HepG2 (cell line): ENCODE measurements around the gene VAV2. TPM values are rescaled to one million over a fixed set of nuclear protein-coding genes. Genes with fewer than 3 reads are reported as not detected.

ENCODE experiments used
- CENPT ChIP-seq: sonication (generic); formaldehyde crosslinking; IDR thresholded peaks from 2 replicates; pipeline ENCODE4 v1.8.0; 2022; ENCODE audit warnings: low read depth, mild to moderate bottlenecking, moderate library complexity, missing genetic modification reagents
- CSRNP2 ChIP-seq: sonication (generic); formaldehyde crosslinking; conservative IDR thresholded peaks from 2 replicates; pipeline ENCODE4 v1.8.0; 2022; ENCODE audit warnings: low read depth, missing genetic modification reagents
- ELF1 ChIP-seq: sonication (generic); formaldehyde crosslinking; IDR thresholded peaks from 2 replicates; pipeline ENCODE4 v1.4.0; 2020; ENCODE audit warnings: missing genetic modification reagents
- EZH2 ChIP-seq: conservative IDR thresholded peaks from 2 replicates; pipeline ENCODE4 v1.6.1; 2012; ENCODE audit warnings: mild to moderate bottlenecking, low read depth, low read length, moderate library complexity
- FOXO1 ChIP-seq: sonication (generic); formaldehyde crosslinking; IDR thresholded peaks from 2 replicates; pipeline ENCODE4 v1.4.0; 2020; ENCODE audit warnings: missing genetic modification reagents
- HES4 ChIP-seq: sonication (generic); formaldehyde crosslinking; IDR thresholded peaks from 2 replicates; pipeline ENCODE4 v1.9.0; 2021; ENCODE audit warnings: mild to moderate bottlenecking, missing genetic modification reagents, borderline replicate concordance
- HOMEZ ChIP-seq: IDR thresholded peaks from 2 replicates; pipeline ENCODE4 v1.6.1; 2016; ENCODE audit warnings: low read depth
- MBD4 ChIP-seq: IDR thresholded peaks from 2 replicates; pipeline ENCODE4 v1.6.1; 2012; ENCODE audit warnings: low read length, inconsistent platforms, borderline replicate concordance
- NAIF1 ChIP-seq: sonication (generic); formaldehyde crosslinking; IDR thresholded peaks from 2 replicates; pipeline ENCODE4 v1.5.0; 2020; ENCODE audit warnings: mild to moderate bottlenecking, missing genetic modification reagents, borderline replicate concordance
- NR2C2 ChIP-seq: sonication (generic); formaldehyde crosslinking; IDR thresholded peaks from 2 replicates; pipeline ENCODE4 v1.4.0; 2020; ENCODE audit warnings: missing genetic modification reagents, mild to moderate bottlenecking, moderate library complexity, borderline replicate concordance
- PHF5A ChIP-seq: IDR thresholded peaks from one replicate; pipeline ENCODE4 v1.6.1; 2018; ENCODE audit warnings: low read depth, missing genetic modification reagents; ENCODE audit not compliant: unreplicated experiment
- PRMT3 ChIP-seq: sonication (generic); formaldehyde crosslinking; IDR thresholded peaks from 2 replicates; pipeline ENCODE4 v1.8.1; 2022; ENCODE audit warnings: low read depth, mild to moderate bottlenecking, moderate library complexity, missing genetic modification reagents, borderline replicate concordance
- SIX1 ChIP-seq: sonication (generic); formaldehyde crosslinking; IDR thresholded peaks from 2 replicates; pipeline ENCODE4 v1.4.0; 2020; ENCODE audit warnings: missing genetic modification reagents, borderline replicate concordance
- SMARCC2 ChIP-seq: fragments of 450-650 bp; IDR thresholded peaks from 2 replicates; pipeline ENCODE4 v1.6.1; 2017; ENCODE audit warnings: antibody characterized with exemption, mild to moderate bottlenecking
- SMC3 ChIP-seq: IDR thresholded peaks from 2 replicates; pipeline ENCODE4 v1.6.1; 2011; ENCODE audit warnings: low read length, improper control_type of control experiment
- ZNF12 ChIP-seq: sonication (generic); formaldehyde crosslinking; IDR thresholded peaks from 2 replicates; pipeline ENCODE4 v1.5.0; 2020; ENCODE audit warnings: missing genetic modification reagents
- ZNF260 ChIP-seq: sonication (generic); formaldehyde crosslinking; IDR thresholded peaks from 2 replicates; pipeline ENCODE4 v1.4.0; 2020; ENCODE audit warnings: missing genetic modification reagents, low read depth, mild to moderate bottlenecking, borderline replicate concordance
- ZNF329 ChIP-seq: sonication (generic); formaldehyde crosslinking; IDR thresholded peaks from 2 replicates; pipeline ENCODE4 v1.9.0; 2021; ENCODE audit warnings: low read depth, mild to moderate bottlenecking, missing genetic modification reagents
- ZNF557 ChIP-seq: sonication (generic); formaldehyde crosslinking; IDR thresholded peaks from 2 replicates; pipeline ENCODE4 v1.4.0; 2020; ENCODE audit warnings: missing genetic modification reagents
- ZNF558 ChIP-seq: sonication (generic); formaldehyde crosslinking; IDR thresholded peaks from 2 replicates; pipeline ENCODE4 v1.9.0; 2022; ENCODE audit warnings: mild to moderate bottlenecking, missing genetic modification reagents, borderline replicate concordance
- ZNF800 ChIP-seq: sonication (generic); formaldehyde crosslinking; IDR thresholded peaks from 2 replicates; pipeline ENCODE4 v1.4.0; 2020; ENCODE audit warnings: missing genetic modification reagents
- ZNF878 ChIP-seq: sonication (generic); formaldehyde crosslinking; IDR thresholded peaks from 2 replicates; pipeline ENCODE4 v1.8.1; 2023; ENCODE audit warnings: mild to moderate bottlenecking, missing genetic modification reagents, moderate library complexity
- polyA plus RNA-seq, 8 experiments: library from polyadenylated mRNA; depleted of rRNA in 3 of 8; stranded (reverse) in 7 of 8; unstranded in 1 of 8; fragments of >200 nt; fragmentation: Illumina TruSeq in 4 of 8; extraction: Trizol in 4 of 8; gene quantifications; 2 replicates each; pipeline versions ENCODE4 v1.2.1 to v1.2.3, GENCODE V29; 2011 to 2016; ENCODE audit warnings: low read depth in 4 of 8, missing spikeins in 1 of 8, mixed read lengths in 1 of 8; ENCODE audit not compliant: insufficient read depth in 1 of 8
- total RNA-seq, 5 experiments: library from RNA; depleted of rRNA; stranded (reverse); fragments of >200 nt; fragmentation: Illumina TruSeq; extraction: Trizol; gene quantifications; 2 replicates each; pipeline ENCODE4 v1.2.3, GENCODE V29; 2016; ENCODE audit warnings: low read depth in 1 of 5
- TF ChIP-seq, protein P1 (sequence below): sonication (generic); formaldehyde crosslinking; IDR thresholded peaks from 2 replicates; pipeline ENCODE4 v1.9.0; 2021; ENCODE audit warnings: missing genetic modification reagents, borderline replicate concordance

VAV2 gene
- total and polyA plus RNA-seq, 2 of the 13 experiments (the other 11 are each of a cell fraction or from before 2014, with no cell fraction given), result 22.5 to 22.9 TPM

GRCh38 chr9:133994353-133995011 is 2.4 kb upstream of the VAV2 start (continued):
- TF ChIP-seq EZH2 (no peak), HOMEZ (no peak), SMC3 (peak; percentile 60), ZNF878 (CRISPR knock-in tag) (no peak), ZNF260 (CRISPR knock-in tag) (no peak), MBD4 (no peak), ZNF557 (CRISPR knock-in tag) (no peak), FOXO1 (CRISPR knock-in tag) (0 out of 2 replicates have a peak, but pooled peaks have one; percentile 49), NAIF1 (CRISPR knock-in tag) (no peak), NR2C2 (CRISPR knock-in tag) (no peak), ZNF558 (CRISPR knock-in tag) (0 out of 2 replicates have a peak, but pooled peaks have one; percentile 61), CENPT (CRISPR knock-in tag) (no peak; the same call in 1 of the 2 replicates), SMARCC2 (no peak), PRMT3 (CRISPR knock-in tag) (no peak), PHF5A (CRISPR knock-in tag) (no peak), HES4 (CRISPR knock-in tag) (no peak), SIX1 (CRISPR knock-in tag) (no peak), ZNF800 (no peak), ZNF12 (CRISPR knock-in tag) (no peak), ZNF329 (CRISPR knock-in tag) (no peak), ELF1 (CRISPR knock-in tag) (0 out of 2 replicates have a peak, but pooled peaks have one; percentile 14), CSRNP2 (CRISPR knock-in tag) (no peak)
- TF ChIP-seq, protein P1, sequence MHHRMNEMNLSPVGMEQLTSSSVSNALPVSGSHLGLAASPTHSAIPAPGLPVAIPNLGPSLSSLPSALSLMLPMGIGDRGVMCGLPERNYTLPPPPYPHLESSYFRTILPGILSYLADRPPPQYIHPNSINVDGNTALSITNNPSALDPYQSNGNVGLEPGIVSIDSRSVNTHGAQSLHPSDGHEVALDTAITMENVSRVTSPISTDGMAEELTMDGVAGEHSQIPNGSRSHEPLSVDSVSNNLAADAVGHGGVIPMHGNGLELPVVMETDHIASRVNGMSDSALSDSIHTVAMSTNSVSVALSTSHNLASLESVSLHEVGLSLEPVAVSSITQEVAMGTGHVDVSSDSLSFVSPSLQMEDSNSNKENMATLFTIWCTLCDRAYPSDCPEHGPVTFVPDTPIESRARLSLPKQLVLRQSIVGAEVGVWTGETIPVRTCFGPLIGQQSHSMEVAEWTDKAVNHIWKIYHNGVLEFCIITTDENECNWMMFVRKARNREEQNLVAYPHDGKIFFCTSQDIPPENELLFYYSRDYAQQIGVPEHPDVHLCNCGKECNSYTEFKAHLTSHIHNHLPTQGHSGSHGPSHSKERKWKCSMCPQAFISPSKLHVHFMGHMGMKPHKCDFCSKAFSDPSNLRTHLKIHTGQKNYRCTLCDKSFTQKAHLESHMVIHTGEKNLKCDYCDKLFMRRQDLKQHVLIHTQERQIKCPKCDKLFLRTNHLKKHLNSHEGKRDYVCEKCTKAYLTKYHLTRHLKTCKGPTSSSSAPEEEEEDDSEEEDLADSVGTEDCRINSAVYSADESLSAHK (CRISPR knock-in tag), result no peak
